Pancreas (tissue), 10 donors: ENCODE measurements around the gene KSR1. TPM values are rescaled to one million over a fixed set of nuclear protein-coding genes. Genes with fewer than 3 reads are reported as not detected.

Experiments used
- ATAC-seq, 4 donors: fragments of 200-7000 bp; cut with Tn5 transposase; one replicate each; pipeline versions ENCODE4 v1.8.0 to v1.9.1; 2020; ENCODE audit warnings: mild to moderate bottlenecking in 4 of 4, moderate library complexity in 4 of 4
- DNase-seq, 6 donors: peaks; one replicate each; pipeline ENCODE4 v3.0.0-alpha.2; 2020
- FAIRE-seq: peaks from 2 replicates; lab custom pipeline; 2012; peaks lifted over from hg19 to GRCh38; lab: Jason Lieb, UNC
- H3K27ac ChIP-seq, 4 donors: fragments of 200-600 bp; sonication (generic); 1 replicate in 3 of 4; 2 replicates in 1 of 4; pipeline versions ENCODE4 v1.5.0 to v1.8.0; 2020
- H3K27me3 ChIP-seq, 4 donors: fragments of 200-600 bp; one replicate each; pipeline ENCODE4 v1.8.0; 2021
- H3K36me3 ChIP-seq, 3 donors: fragments of 200-600 bp; sonication (generic) in 1 of 3; one replicate each; pipeline versions ENCODE4 v1.5.0 to v1.8.0; 2020 to 2021
- H3K4me1 ChIP-seq, 3 donors: fragments of 200-600 bp; one replicate each; pipeline ENCODE4 v1.8.0; 2021
- H3K4me3 ChIP-seq, 4 donors: fragments of 200-600 bp; sonication (generic) in 2 of 4; one replicate each; pipeline versions ENCODE4 v1.5.0 to v1.8.0; 2020 to 2021
- H3K9me3 ChIP-seq, 4 donors: fragments of 200-600 bp; one replicate each; pipeline ENCODE4 v1.8.0; 2021
- CTCF ChIP-seq, 4 donors: fragments of 200-600 bp; sonication (generic) in 3 of 4; IDR thresholded peaks; one replicate each; pipeline versions ENCODE4 v1.5.0 to v1.8.0; 2021; ENCODE audit warnings: antibody characterized with exemption in 4 of 4
- WGBS, 2 donors: extraction: QIAGEN DNeasy Blood & Tissue Kit; methylation state at CpG; one replicate each; pipeline ENCODE4 v1.1.7; 2013; 5-methylcytosine and 5-hydroxymethylcytosine counted together
- intact Hi-C, 3 donors: fragments of 100-400 bp; cut with DNase I; formaldehyde crosslinking; loops; one replicate each; pipeline versions ENCODE4 v1.11.1 to v1.14.2; 2022
- polyA plus RNA-seq, 2 donors: library from polyadenylated mRNA; stranded (reverse); fragments of 200-250 nt; gene quantifications; one replicate each; pipeline ENCODE4 v1.2.3, GENCODE V29; 2013
- total RNA-seq, 6 donors: library from RNA; stranded (reverse); fragmentation: NEBNext Ultra II Directional in 4 of 6; extraction: Animal tissue kit (Norgen Biotek cat#: 25700) in 4 of 6; gene quantifications; one replicate each; pipeline versions ENCODE4 v1.2.1 to v1.2.4, GENCODE V29; 2021 to 2023
- donor health status: healthy with polysubstance abuse.
- donor health status: DM: no; HTN: no; CAD: no; lungs with moderate emphysema.
- donor health status: DM: no; HTN: no; CAD: no.
- donor health status: control.
- donor health status: control.
- donor health status: Bipolar disorder and iron deficiency.
- donor health status: DM: yes; HTN: yes; CAD: no.
- donor health status: DM: no; HTN: no; CAD: no.
- donor health status: DM: no; HTN: no; CAD: no.
- donor health status: DM: yes; HTN: yes; CAD: no.

KSR1 gene
- total and polyA plus RNA-seq, 8 donors, result 68.2 to 139 (median 103) TPM

- Histone ChIP-seq H3K9me3 (no peaks in the 10 kb centered on the region), H3K27ac (peak overlapping the region in 2 of 4 donors; percentile 30 to 33), H3K4me1 (peaks cover 46 to 79% (median 67%) of the 10 kb centered on the region in 3 donors), H3K27me3 (no peaks in the 10 kb centered on the region), H3K36me3 (no peaks in the 10 kb centered on the region), H3K4me3 (no peak overlapping the region)
- ATAC-seq (no peak), DNase-seq (no peak), FAIRE-seq (no peak)
- no peak for TF ChIP-seq CTCF (IDR thresholded peaks at IDR 0.05)
- intact Hi-C loops, result no loop called here
- WGBS, 2 donors, result 65 to 73% methylated on average over 2 of the region's 2 CpGs
These were observed 68.3 kb downstream of the KSR1 start for GRCh38 chr17:27524594-27524993.

- Histone ChIP-seq H3K4me3 (no peak overlapping the region), H3K36me3 (no peaks in the 10 kb centered on the region), H3K27ac (peak overlapping the region in 2 of 4 donors; percentile 30 to 33), H3K4me1 (peaks cover 46 to 81% (median 64%) of the 10 kb centered on the region in 3 donors), H3K27me3 (no peaks in the 10 kb centered on the region), H3K9me3 (no peaks in the 10 kb centered on the region)
- ATAC-seq (no peak), DNase-seq (no peak), FAIRE-seq (no peak)
- intact Hi-C loops, result no loop called here
- no peak for TF ChIP-seq CTCF (IDR thresholded peaks at IDR 0.05)
- WGBS, 2 donors, result 22 to 32% methylated on average over 2 of the region's 2 CpGs
These were observed 69.1 kb downstream of the KSR1 start for GRCh38 chr17:27525316-27525715.

GRCh38 chr17:27525836-27526603 lies 69.8 kb downstream of the KSR1 start:
- intact Hi-C loops, result no loop called here
- FAIRE-seq (no peak), ATAC-seq (no peak), DNase-seq (no peak)
- Histone ChIP-seq H3K36me3 (no peaks in the 10 kb centered on the region), H3K27ac (peak overlapping the region in 2 of 4 donors; percentile 30 to 58), H3K4me3 (no peak overlapping the region), H3K9me3 (no peaks in the 10 kb centered on the region), H3K4me1 (peaks cover 43 to 81% (median 64%) of the 10 kb centered on the region in 3 donors), H3K27me3 (no peaks in the 10 kb centered on the region)
- 76 to 84% methylated on average over 6 of the region's 6 CpGs for WGBS, 2 donors
- no peak for TF ChIP-seq CTCF (IDR thresholded peaks at IDR 0.05)

DNA sequence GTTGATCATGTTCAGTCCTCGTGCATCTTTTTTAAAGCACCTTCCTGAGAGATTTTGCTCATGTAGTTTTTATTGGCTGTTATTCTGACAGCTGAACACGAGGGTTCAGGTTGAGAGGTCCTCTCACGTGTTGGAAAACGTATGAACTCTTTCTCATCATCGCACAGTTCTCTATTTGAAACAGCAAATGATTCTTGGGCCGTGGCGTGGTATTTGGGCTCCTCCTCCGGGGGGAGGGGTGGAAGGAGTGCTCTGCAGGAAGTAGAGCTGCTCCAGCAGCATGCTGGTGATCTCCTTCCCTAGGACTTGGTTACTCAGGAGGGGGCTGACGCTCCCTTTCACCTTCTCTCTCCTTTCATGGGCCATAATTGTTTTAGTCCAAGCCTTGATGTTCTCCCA lies 70.4 kb downstream of the KSR1 start:
- intact Hi-C loops, result no loop called here
- Histone ChIP-seq H3K36me3 (no peaks in the 10 kb centered on the region), H3K27me3 (no peaks in the 10 kb centered on the region), H3K9me3 (no peaks in the 10 kb centered on the region), H3K4me1 (peaks cover 46 to 81% (median 64%) of the 10 kb centered on the region in 3 donors), H3K27ac (peak overlapping the region in 3 of 4 donors; percentile 3 to 58 (median 30)), H3K4me3 (no peak overlapping the region)
- 4 to 8% methylated on average over 9 of the region's 9 CpGs for WGBS, 2 donors
- no peak for TF ChIP-seq CTCF (IDR thresholded peaks at IDR 0.05)
- FAIRE-seq (no peak), DNase-seq (peak in 4 of 6 donors; percentile 46 to 71 (median 60)), ATAC-seq (peak; percentile 30 to 56 (median 46))
